ENCODE measurements around the gene TMEM154.

TMEM154 gene

GRCh38 chr4:152680988-152681603, 1.3 kb upstream of the TMEM154 start:
- H3K4me1 ChIP-seq (ENCODE audit: insufficient read depth, low read length, severe bottlenecking), result peaks cover 52% of the 10 kb centered on the region
- no peaks in the 10 kb centered on the region for H3K9me3 ChIP-seq (ENCODE audit: low read length)
- H3F3A ChIP-seq (ENCODE audit: insufficient read depth, low read length), result no peaks in the 10 kb centered on the region
- H3K9ac ChIP-seq (ENCODE audit: low read length), result no peak overlapping the region
- H3K4me2 ChIP-seq (ENCODE audit: low read length), result no peak overlapping the region
- H3K79me2 ChIP-seq (ENCODE audit: insufficient read depth, low read length), result no peaks in the 10 kb centered on the region
- H3K9me2 ChIP-seq (ENCODE audit: low read depth, low read length), result no peaks in the 10 kb centered on the region
- H2AFZ ChIP-seq (ENCODE audit: low read length), result no peak overlapping the region
- TF ChIP-seq CTCF (IDR thresholded peaks at IDR 0.05; ENCODE audit: low read length), result no peak
- TF ChIP-seq EZH2 (IDR thresholded peaks at IDR 0.05; ENCODE audit: borderline replicate concordance, low read length), result no peak
- H3K4me3 ChIP-seq (ENCODE audit: low read depth, low read length, poor library complexity, severe bottlenecking), result no peak overlapping the region
- H4K20me1 ChIP-seq (ENCODE audit: insufficient read depth, low read length), result no peaks in the 10 kb centered on the region
- H3K27me3 ChIP-seq (ENCODE audit: insufficient read depth, low read length), result no peaks in the 10 kb centered on the region
- H3K36me3 ChIP-seq (ENCODE audit: insufficient read depth, low read length), result no peaks in the 10 kb centered on the region; the same call in 1 of the 2 replicates
- no peak overlapping the region for H3K27ac ChIP-seq (ENCODE audit: low read depth, low read length, poor library complexity, severe bottlenecking)

GRCh38 chr4:152678841-152679240, 956 bp downstream of the TMEM154 start:
- H3K79me2 ChIP-seq (ENCODE audit: insufficient read depth, low read length), result no peaks in the 10 kb centered on the region
- H2AFZ ChIP-seq (ENCODE audit: low read length), result no peak overlapping the region
- H3K36me3 ChIP-seq (ENCODE audit: insufficient read depth, low read length), result no peaks in the 10 kb centered on the region; the same call in 1 of the 2 replicates
- H3K9me2 ChIP-seq (ENCODE audit: low read depth, low read length), result no peaks in the 10 kb centered on the region
- peak overlapping the region; percentile 83 for H3K4me2 ChIP-seq (ENCODE audit: low read length)
- H3K27me3 ChIP-seq (ENCODE audit: insufficient read depth, low read length), result no peaks in the 10 kb centered on the region
- H3K9me3 ChIP-seq (ENCODE audit: low read length), result no peaks in the 10 kb centered on the region
- TF ChIP-seq CTCF (IDR thresholded peaks at IDR 0.05; ENCODE audit: low read length) (no peak), EZH2 (IDR thresholded peaks at IDR 0.05; ENCODE audit: borderline replicate concordance, low read length) (no peak)
- peaks cover 61% of the 10 kb centered on the region for H3K4me1 ChIP-seq (ENCODE audit: insufficient read depth, low read length, severe bottlenecking)
- peak overlapping the region; percentile 69 for H3K4me3 ChIP-seq (ENCODE audit: low read depth, low read length, poor library complexity, severe bottlenecking)
- H3K9ac ChIP-seq (ENCODE audit: low read length), result peak overlapping the region; percentile 70; the same call in 1 of the 2 replicates
- no peaks in the 10 kb centered on the region for H4K20me1 ChIP-seq (ENCODE audit: insufficient read depth, low read length)
- H3K27ac ChIP-seq (ENCODE audit: low read depth, low read length, poor library complexity, severe bottlenecking), result no peak overlapping the region
- H3F3A ChIP-seq (ENCODE audit: insufficient read depth, low read length), result no peaks in the 10 kb centered on the region

GRCh38 chr4:152677117-152677516, 2.7 kb downstream of the TMEM154 start:
- Histone ChIP-seq H3F3A (ENCODE audit: insufficient read depth, low read length) (no peaks in the 10 kb centered on the region), H3K27ac (ENCODE audit: low read depth, low read length, poor library complexity, severe bottlenecking) (no peak overlapping the region), H3K9me2 (ENCODE audit: low read depth, low read length) (no peaks in the 10 kb centered on the region), H3K79me2 (ENCODE audit: insufficient read depth, low read length) (no peaks in the 10 kb centered on the region), H3K9ac (ENCODE audit: low read length) (no peak overlapping the region), H3K36me3 (ENCODE audit: insufficient read depth, low read length) (no peaks in the 10 kb centered on the region; the same call in 1 of the 2 replicates), H2AFZ (ENCODE audit: low read length) (no peak overlapping the region), H3K4me3 (ENCODE audit: low read depth, low read length, poor library complexity, severe bottlenecking) (no peak overlapping the region), H3K4me1 (ENCODE audit: insufficient read depth, low read length, severe bottlenecking) (peaks cover 61% of the 10 kb centered on the region), H3K9me3 (ENCODE audit: low read length) (no peaks in the 10 kb centered on the region), H3K4me2 (ENCODE audit: low read length) (no peak overlapping the region), H3K27me3 (ENCODE audit: insufficient read depth, low read length) (no peaks in the 10 kb centered on the region), H4K20me1 (ENCODE audit: insufficient read depth, low read length) (no peaks in the 10 kb centered on the region)
- TF ChIP-seq EZH2 (IDR thresholded peaks at IDR 0.05; ENCODE audit: borderline replicate concordance, low read length) (no peak), CTCF (IDR thresholded peaks at IDR 0.05; ENCODE audit: low read length) (no peak)

All from OCI-LY1 (cell line).